OCI-LY7 (cell line): ENCODE results near the gene PIEZO1. TPM values are rescaled to one million over a fixed set of nuclear protein-coding genes. Genes with fewer than 3 reads are reported as not detected.

Experiments
- BruUV-seq: library from RNA; stranded (reverse); fragments of 400-500 nt; replicated peaks from 2 replicates; lab custom pipeline; 2021; lab: Mats Ljungman, UMichigan
- CTCF ChIA-PET: fragments of 300-600 bp; sonication (Branson Sonifier 250); formaldehyde crosslinking; loops from one replicate; lab custom pipeline; 2022; ENCODE audit warnings: antibody characterized with exemption; ENCODE audit not compliant: unreplicated experiment; lab: Charles Lee
- POLR2A ChIA-PET: fragments of 300-600 bp; sonication (Branson Sonifier 250); formaldehyde crosslinking; loops from one replicate; lab custom pipeline; 2022; ENCODE audit warnings: antibody characterized with exemption; lab: Charles Lee
- DNase-seq: peaks from one replicate; pipeline ENCODE4 v3.0.0-alpha.2; 2015; ENCODE audit warnings: low spot score
- H2AFZ ChIP-seq: fragments of 200-600 bp; sonication (generic), shearing (Covaris generic); 2 replicates; pipeline ENCODE4 v1.6.1; 2014; ENCODE audit warnings: mild to moderate bottlenecking, antibody characterized with exemption, low read length, moderate library complexity
- H3K27ac ChIP-seq: fragments of 200-600 bp; sonication (generic); 2 replicates; pipeline ENCODE4 v1.5.1; 2014; ENCODE audit warnings: mixed run types, low read depth, mild to moderate bottlenecking, moderate library complexity, low read length, inconsistent platforms; ENCODE audit not compliant: poor library complexity, severe bottlenecking
- H3K36me3 ChIP-seq: fragments of 200-600 bp; sonication (generic); 2 replicates; pipeline ENCODE4 v1.6.1; 2014; ENCODE audit warnings: mild to moderate bottlenecking, antibody characterized with exemption, low read length, moderate library complexity, mixed read lengths; ENCODE audit not compliant: insufficient read depth
- H3K4me1 ChIP-seq: fragments of 200-600 bp; sonication (generic); 2 replicates; pipeline ENCODE4 v1.5.1; 2014; ENCODE audit warnings: mild to moderate bottlenecking, low read length; ENCODE audit not compliant: insufficient read depth, poor library complexity, severe bottlenecking
- H3K4me2 ChIP-seq: fragments of 200-600 bp; sonication (generic); 2 replicates; pipeline ENCODE4 v1.6.1; 2014; ENCODE audit warnings: mild to moderate bottlenecking, low read length
- H3K4me3 ChIP-seq: fragments of 200-600 bp; sonication (generic); 2 replicates; pipeline ENCODE4 v1.5.1; 2014; ENCODE audit warnings: mild to moderate bottlenecking, low read depth, low read length; ENCODE audit not compliant: poor library complexity, severe bottlenecking
- H3K79me2 ChIP-seq: fragments of 200-600 bp; sonication (generic); 2 replicates; pipeline ENCODE4 v1.6.1; 2016; ENCODE audit warnings: low read depth, mild to moderate bottlenecking, low read length, moderate library complexity, mixed read lengths; ENCODE audit not compliant: insufficient read depth
- H3K9me2 ChIP-seq: fragments of 200-600 bp; sonication (generic); 2 replicates; pipeline ENCODE4 v1.6.1; 2016; ENCODE audit warnings: mild to moderate bottlenecking, low read length, mixed read lengths; ENCODE audit not compliant: insufficient read depth
- H3K9me3 ChIP-seq: fragments of 200-600 bp; sonication (generic); 2 replicates; pipeline ENCODE4 v1.6.1; 2014; ENCODE audit warnings: mild to moderate bottlenecking, mixed run types, low read length, mixed read lengths
- H4K20me1 ChIP-seq: fragments of 200-600 bp; sonication (generic); 2 replicates; pipeline ENCODE4 v1.6.1; 2014; ENCODE audit warnings: mild to moderate bottlenecking, antibody characterized with exemption, low read length, moderate library complexity, mixed read lengths; ENCODE audit not compliant: insufficient read depth
- EZH2phosphoT487 ChIP-seq: fragments of 200-600 bp; sonication (generic); IDR thresholded peaks from 2 replicates; pipeline ENCODE4 v1.6.1; 2018; ENCODE audit warnings: low read depth, borderline replicate concordance, mild to moderate bottlenecking, mixed run types, antibody characterized with exemption, low read length, moderate library complexity, mixed read lengths
- intact Hi-C: fragments of 100-400 bp; cut with micrococcal nuclease; formaldehyde crosslinking; loops from one replicate; pipeline ENCODE4 v1.10.0; 2022; ENCODE audit not compliant: unreplicated experiment
- total RNA-seq, 2 experiments: library from RNA; depleted of rRNA in 1 of 2; stranded (reverse); fragments of >200 nt in 1 of 2; shearing (Covaris generic) in 1 of 2; gene quantifications; 2 replicates each; pipeline ENCODE4 v1.2.3, GENCODE V29; 2014 to 2022
- TF ChIP-seq, protein P1 (sequence below): fragments of 200-600 bp; sonication (generic); conservative IDR thresholded peaks from 2 replicates; pipeline ENCODE4 v1.5.1; 2014; ENCODE audit warnings: mild to moderate bottlenecking, antibody characterized with exemption, low read length, moderate library complexity, mixed read lengths

The PIEZO1 gene
- total RNA-seq, 2 experiments from 2014 or later: 144 to 154 TPM

DNA sequence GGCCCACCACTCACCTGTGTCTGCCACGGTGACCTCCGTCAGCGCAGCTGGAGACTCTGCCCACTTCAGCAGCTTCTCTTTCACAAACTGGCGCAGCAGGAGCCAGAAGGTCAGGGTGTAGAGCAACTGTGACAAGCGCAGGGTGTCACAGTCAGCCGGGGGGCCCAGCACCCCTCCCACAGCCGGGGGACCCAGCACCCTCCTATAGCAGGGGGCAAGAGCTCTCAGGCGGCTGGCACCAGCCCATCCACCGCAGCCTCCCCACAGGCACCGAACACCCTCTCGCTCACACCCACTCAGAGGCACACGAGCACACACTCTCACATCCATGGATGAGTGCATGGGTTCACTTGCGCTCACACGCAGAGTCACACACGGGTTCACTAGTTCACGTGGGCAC is 49.9 kb downstream of the PIEZO1 start:
- Histone ChIP-seq H2AFZ (no peak overlapping the region), H3K4me2 (no peak overlapping the region), H3K27ac (no peak overlapping the region), H3K4me1 (peaks cover 16% of the 10 kb centered on the region), H3K4me3 (no peak overlapping the region), H3K9me3 (no peaks in the 10 kb centered on the region), H4K20me1 (no peaks in the 10 kb centered on the region; the same call in 1 of the 2 replicates), H3K36me3 (peaks cover 34% of the 10 kb centered on the region; the same call in 1 of the 2 replicates), H3K79me2 (no peaks in the 10 kb centered on the region), H3K9me2 (no peaks in the 10 kb centered on the region)
- no peak for DNase-seq
- TF ChIP-seq, protein P1, sequence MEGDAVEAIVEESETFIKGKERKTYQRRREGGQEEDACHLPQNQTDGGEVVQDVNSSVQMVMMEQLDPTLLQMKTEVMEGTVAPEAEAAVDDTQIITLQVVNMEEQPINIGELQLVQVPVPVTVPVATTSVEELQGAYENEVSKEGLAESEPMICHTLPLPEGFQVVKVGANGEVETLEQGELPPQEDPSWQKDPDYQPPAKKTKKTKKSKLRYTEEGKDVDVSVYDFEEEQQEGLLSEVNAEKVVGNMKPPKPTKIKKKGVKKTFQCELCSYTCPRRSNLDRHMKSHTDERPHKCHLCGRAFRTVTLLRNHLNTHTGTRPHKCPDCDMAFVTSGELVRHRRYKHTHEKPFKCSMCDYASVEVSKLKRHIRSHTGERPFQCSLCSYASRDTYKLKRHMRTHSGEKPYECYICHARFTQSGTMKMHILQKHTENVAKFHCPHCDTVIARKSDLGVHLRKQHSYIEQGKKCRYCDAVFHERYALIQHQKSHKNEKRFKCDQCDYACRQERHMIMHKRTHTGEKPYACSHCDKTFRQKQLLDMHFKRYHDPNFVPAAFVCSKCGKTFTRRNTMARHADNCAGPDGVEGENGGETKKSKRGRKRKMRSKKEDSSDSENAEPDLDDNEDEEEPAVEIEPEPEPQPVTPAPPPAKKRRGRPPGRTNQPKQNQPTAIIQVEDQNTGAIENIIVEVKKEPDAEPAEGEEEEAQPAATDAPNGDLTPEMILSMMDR: no peak
- TF ChIP-seq EZH2phosphoT487: no peak
- no TSS peak for BruUV-seq
- CTCF ChIA-PET: interaction anchor here (0.9 kb wide), 1 partner anchor 8 kb away, joined by 3 read pairs; no protein-coding TSS in a partner anchor
- intact Hi-C loops: loop anchor here (5.0 kb wide), 2 partner anchors 437 to 482 kb away; partner anchors contain the start of genes CDH15 and ZNF778
- POLR2A ChIA-PET: interaction anchor here (0.8 kb wide), 1 partner anchor 58 kb away, joined by 5 read pairs; no protein-coding TSS in a partner anchor

DNA sequence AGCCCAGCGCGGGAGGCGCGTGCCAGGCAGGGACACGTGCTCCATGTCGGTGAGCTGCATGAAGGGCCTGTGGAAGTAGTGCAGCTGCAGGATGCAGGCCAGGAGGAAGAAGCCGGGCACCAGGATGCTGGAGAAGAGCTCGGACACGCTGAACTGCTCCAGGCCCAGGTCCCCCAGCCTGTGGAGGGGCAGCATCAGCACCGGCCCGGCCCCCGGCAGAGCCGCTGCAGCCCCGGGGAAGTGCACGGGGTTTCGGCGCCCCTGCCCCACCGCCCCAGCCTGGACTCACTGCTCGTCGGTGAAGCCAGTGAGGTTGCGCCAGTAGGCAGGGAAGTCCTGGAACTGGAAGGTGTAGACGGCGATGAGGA is 50.7 kb downstream of the PIEZO1 start:
- POLR2A ChIA-PET: no interaction called here

More for the DNA sequence above, 50.7 kb downstream of the PIEZO1 start:
- Histone ChIP-seq H4K20me1 (no peaks in the 10 kb centered on the region; the same call in 1 of the 2 replicates), H3K4me2 (no peak overlapping the region), H3K4me3 (no peak overlapping the region), H3K4me1 (peaks cover 16% of the 10 kb centered on the region), H3K36me3 (peaks cover 34% of the 10 kb centered on the region; the same call in 1 of the 2 replicates), H3K27ac (no peak overlapping the region), H3K9me3 (no peaks in the 10 kb centered on the region), H2AFZ (no peak overlapping the region), H3K9me2 (no peaks in the 10 kb centered on the region), H3K79me2 (no peaks in the 10 kb centered on the region)
- CTCF ChIA-PET: interaction anchor here (0.9 kb wide), 1 partner anchor 9 kb away, joined by 3 read pairs; no protein-coding TSS in a partner anchor
- TSS peak; percentile 49 for BruUV-seq
- intact Hi-C loops: no loop called here
- TF ChIP-seq EZH2phosphoT487: no peak
- TF ChIP-seq, protein P1: no peak
- DNase-seq: no peak
